Psoas muscle (tissue), 8 donors: ENCODE data around the gene AGMO. TPM values are rescaled to one million over a fixed set of nuclear protein-coding genes. Genes with fewer than 3 reads are reported as not detected.

Source experiments
- ATAC-seq, 4 donors: fragments of 200-7000 bp; cut with Tn5 transposase; one replicate each; pipeline ENCODE4 v1.9.1; 2020; ENCODE audit warnings: moderate library complexity in 3 of 4, mild to moderate bottlenecking in 2 of 4
- DNase-seq, 2 donors: peaks; one replicate each; pipeline ENCODE4 v3.0.0-alpha.2; 2020
- H3K27ac ChIP-seq: fragments of 200-600 bp; one replicate; pipeline ENCODE4 v1.8.0; 2022
- H3K27me3 ChIP-seq, 3 donors: fragments of 200-600 bp in 1 of 3; one replicate each; pipeline versions ENCODE4 v1.6.1 to v1.8.0; 2013 to 2022; ENCODE audit warnings: low read length in 2 of 3, mild to moderate bottlenecking in 2 of 3, moderate library complexity in 1 of 3; ENCODE audit not compliant: insufficient read depth in 3 of 3
- H3K36me3 ChIP-seq, 2 donors: fragments of 200-600 bp in 1 of 2; one replicate each; pipeline versions ENCODE4 v1.6.1 to v1.8.0; 2013 to 2022; ENCODE audit warnings: low read depth in 1 of 2, mild to moderate bottlenecking in 1 of 2, moderate library complexity in 1 of 2; ENCODE audit not compliant: insufficient read depth in 1 of 2
- H3K4me1 ChIP-seq: fragments of 200-600 bp; one replicate; pipeline ENCODE4 v1.8.0; 2022
- H3K4me3 ChIP-seq: fragments of 200-600 bp; one replicate; pipeline ENCODE4 v1.8.0; 2022; ENCODE audit warnings: mild to moderate bottlenecking
- H3K9me3 ChIP-seq: fragments of 200-600 bp; one replicate; pipeline ENCODE4 v1.8.0; 2022
- CTCF ChIP-seq: fragments of 200-600 bp; IDR thresholded peaks from one replicate; pipeline ENCODE4 v1.8.0; 2022; ENCODE audit warnings: antibody characterized with exemption
- WGBS, 3 donors: extraction: QIAGEN DNeasy Blood & Tissue Kit; methylation state at CpG; one replicate each; pipeline versions ENCODE4 v1.1.6 to v1.1.7; 2013; 5-methylcytosine and 5-hydroxymethylcytosine counted together
- intact Hi-C, 2 donors: fragments of 100-400 bp; cut with DNase I; formaldehyde crosslinking; loops; one replicate each; pipeline versions ENCODE4 v1.11.0 to v1.14.2; 2022
- long read RNA-seq, 2 donors: library from polyadenylated mRNA; unstranded; transcript quantifications; one replicate each; pipeline ENCODE4 v2.0.0, GENCODE V29; 2021
- polyA plus RNA-seq, 3 donors: library from polyadenylated mRNA; stranded (reverse); fragments of 200-250 nt; gene quantifications; one replicate each; pipeline ENCODE4 v1.2.3, GENCODE V29; 2013
- total RNA-seq, 4 donors: library from RNA; stranded (reverse); fragmentation: NEBNext Ultra II Directional in 2 of 4; extraction: Animal tissue kit (Norgen Biotek cat#: 25700) in 2 of 4; gene quantifications; one replicate each; pipeline versions ENCODE4 v1.2.1 to v1.2.4, GENCODE V29; 2021 to 2023
- donor health status: healthy with polysubstance abuse.
- donor health status: DM: no; HTN: no; CAD: no; lungs with moderate emphysema.
- donor health status: Bipolar disorder and iron deficiency.
- donor health status: healthy.
- donor health status: DM: yes; HTN: yes; CAD: no.
- donor health status: DM: no; HTN: no; CAD: no.
- donor health status: DM: no; HTN: no; CAD: no.
- donor health status: DM: yes; HTN: yes; CAD: no.

The AGMO gene
- total RNA-seq: under 1 TPM in 3 of 4 donors, not detected in 1; 0.26 to 0.54 (median 0.44) TPM
- under 1 TPM; 0.13 to 0.39 (median 0.32) TPM for polyA plus RNA-seq
- long read RNA-seq, donor 1: 0 reads
- long read RNA-seq, donor 2: 0 reads

- Histone ChIP-seq H3K36me3 (no peaks in the 10 kb centered on the region), H3K27me3 (no peaks in the 10 kb centered on the region), H3K4me3 (peak within 1 kb of the TSS; percentile 53), H3K27ac (peak within 1 kb of the TSS; percentile 56), H3K9me3 (no peaks in the 10 kb centered on the region), H3K4me1 (no peaks in the 10 kb centered on the region)
- 53 to 56% (median 55%) methylated on average over 5 of the region's 5 CpGs for WGBS, 3 donors
- intact Hi-C loops: no loop called here
- ATAC-seq (peak in 3 of 4 donors; percentile 27 to 61 (median 37)), DNase-seq (peak; percentile 57 to 76)
- no peak for TF ChIP-seq CTCF
Observed at GRCh38 chr7:15561835-15562234, at the start of gene AGMO. AGMO (minus strand) TSS chr7:15562015.

GRCh38 chr7:15610503-15610902 is 48.7 kb upstream of the AGMO start:
- no peaks in the 10 kb centered on the region for H3K36me3 ChIP-seq
- no peak overlapping the region for H3K27ac ChIP-seq
- WGBS, 3 donors: 84 to 85% (median 85%) methylated on average over 2 of the region's 2 CpGs
- intact Hi-C loops: no loop called here
- no peak for ATAC-seq
- H3K4me1 ChIP-seq: no peaks in the 10 kb centered on the region
- TF ChIP-seq CTCF: no peak
- no peak overlapping the region for H3K4me3 ChIP-seq
- H3K9me3 ChIP-seq: no peaks in the 10 kb centered on the region
- H3K27me3 ChIP-seq: no peaks in the 10 kb centered on the region
- DNase-seq: no peak

GRCh38 chr7:15609287-15609686 is 47.5 kb upstream of the AGMO start:
- no peak overlapping the region for H3K27ac ChIP-seq
- intact Hi-C loops: no loop called here
- H3K4me3 ChIP-seq: no peak overlapping the region
- TF ChIP-seq CTCF: no peak
- no peaks in the 10 kb centered on the region for H3K36me3 ChIP-seq
- no peak for DNase-seq
- 45 to 48% (median 47%) methylated on average over 2 of the region's 2 CpGs for WGBS, 3 donors
- H3K4me1 ChIP-seq: no peaks in the 10 kb centered on the region
- H3K9me3 ChIP-seq: no peaks in the 10 kb centered on the region
- H3K27me3 ChIP-seq: no peaks in the 10 kb centered on the region
- no peak for ATAC-seq

- DNase-seq (no peak), ATAC-seq (no peak)
- Histone ChIP-seq H3K27me3 (no peaks in the 10 kb centered on the region), H3K27ac (no peak overlapping the region), H3K36me3 (no peaks in the 10 kb centered on the region), H3K4me1 (no peaks in the 10 kb centered on the region), H3K9me3 (no peaks in the 10 kb centered on the region), H3K4me3 (no peak overlapping the region)
- intact Hi-C loops: no loop called here
- TF ChIP-seq CTCF: no peak
- 73 to 84% (median 77%) methylated on average over 5 of the region's 5 CpGs for WGBS, 3 donors
Observed at GRCh38 chr7:15607529-15608210, 45.9 kb upstream of the AGMO start.

GRCh38 chr7:15606561-15606960 is 44.7 kb upstream of the AGMO start:
- 68 to 76% (median 74%) methylated on average over 3 of the region's 3 CpGs for WGBS, 3 donors
- H3K36me3 ChIP-seq: no peaks in the 10 kb centered on the region
- no peaks in the 10 kb centered on the region for H3K4me1 ChIP-seq
- no peak overlapping the region for H3K27ac ChIP-seq
- H3K27me3 ChIP-seq: no peaks in the 10 kb centered on the region
- ATAC-seq (no peak), DNase-seq (no peak)
- intact Hi-C loops: no loop called here
- H3K9me3 ChIP-seq: no peaks in the 10 kb centered on the region
- no peak overlapping the region for H3K4me3 ChIP-seq
- TF ChIP-seq CTCF: no peak
